ENCODE data around the gene TPM1.

DNA sequence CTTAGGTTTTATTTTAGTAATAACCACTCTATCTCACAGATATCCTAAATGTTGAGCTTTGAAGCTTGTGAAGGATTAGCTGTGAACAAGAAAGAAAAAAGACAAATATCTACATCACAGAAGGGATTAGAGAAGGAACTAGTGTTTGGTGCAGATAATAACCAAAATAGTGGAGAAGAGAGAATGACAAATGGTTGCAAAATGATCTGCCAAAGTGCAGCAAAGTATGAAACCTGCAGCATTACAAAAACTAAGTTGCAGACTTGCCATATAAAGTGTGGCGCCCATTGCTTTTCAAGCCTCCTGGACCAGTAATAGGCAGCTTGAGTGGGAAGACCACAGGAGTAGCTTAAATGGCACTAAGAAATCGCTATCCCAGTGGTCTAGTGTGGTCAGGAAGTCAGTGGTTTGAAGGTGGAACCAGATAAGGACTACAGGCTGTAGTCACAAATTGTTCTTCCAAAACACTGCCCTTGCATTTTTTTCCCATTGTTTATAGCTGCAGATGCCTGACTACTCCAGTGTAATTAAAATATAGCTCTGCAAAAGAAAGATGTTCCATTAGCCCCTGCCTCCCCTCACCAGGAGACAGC, 20.7 kb downstream of the TPM1 start:
- TF ChIP-seq POLR2A (IDR thresholded peaks at IDR 0.05; ENCODE audit: low read depth): no peak
- TF ChIP-seq, protein P1, sequence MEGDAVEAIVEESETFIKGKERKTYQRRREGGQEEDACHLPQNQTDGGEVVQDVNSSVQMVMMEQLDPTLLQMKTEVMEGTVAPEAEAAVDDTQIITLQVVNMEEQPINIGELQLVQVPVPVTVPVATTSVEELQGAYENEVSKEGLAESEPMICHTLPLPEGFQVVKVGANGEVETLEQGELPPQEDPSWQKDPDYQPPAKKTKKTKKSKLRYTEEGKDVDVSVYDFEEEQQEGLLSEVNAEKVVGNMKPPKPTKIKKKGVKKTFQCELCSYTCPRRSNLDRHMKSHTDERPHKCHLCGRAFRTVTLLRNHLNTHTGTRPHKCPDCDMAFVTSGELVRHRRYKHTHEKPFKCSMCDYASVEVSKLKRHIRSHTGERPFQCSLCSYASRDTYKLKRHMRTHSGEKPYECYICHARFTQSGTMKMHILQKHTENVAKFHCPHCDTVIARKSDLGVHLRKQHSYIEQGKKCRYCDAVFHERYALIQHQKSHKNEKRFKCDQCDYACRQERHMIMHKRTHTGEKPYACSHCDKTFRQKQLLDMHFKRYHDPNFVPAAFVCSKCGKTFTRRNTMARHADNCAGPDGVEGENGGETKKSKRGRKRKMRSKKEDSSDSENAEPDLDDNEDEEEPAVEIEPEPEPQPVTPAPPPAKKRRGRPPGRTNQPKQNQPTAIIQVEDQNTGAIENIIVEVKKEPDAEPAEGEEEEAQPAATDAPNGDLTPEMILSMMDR (IDR thresholded peaks at IDR 0.05): no peak
- TF ChIP-seq POLR2AphosphoS5 (IDR thresholded peaks at IDR 0.05): peak; percentile 49 to 61
- TF ChIP-seq EP300 (IDR thresholded peaks at IDR 0.05): no peak
